NCI-H1092 (cell line): ENCODE data around the gene TNFSF13.
"Not testable (repeated sequence)": the region's sequence is repeated elsewhere in the genome, so short reads cannot be mapped to it uniquely, and the experiment has no call there.

Experiments
- DNase-seq: peaks from one replicate; lab custom pipeline; 2025; lab: John Stamatoyannopoulos, UW

The TNFSF13 gene

GRCh38 chr17:7591596-7591995, 33.0 kb downstream of the TNFSF13 start:
- DNase-seq: no peak

GRCh38 chr17:7592422-7593021, 34.0 kb downstream of the TNFSF13 start:
- no peak for DNase-seq

- DNase-seq: no peak
These were observed 34.7 kb downstream of the TNFSF13 start for GRCh38 chr17:7593296-7593695.

- DNase-seq: not testable (repeated sequence)
These were observed 39.0 kb downstream of the TNFSF13 start for GRCh38 chr17:7597561-7597960.

GRCh38 chr17:7606280-7606679, 47.7 kb downstream of the TNFSF13 start:
- DNase-seq: no peak

- DNase-seq: no peak
These were observed 52.1 kb downstream of the TNFSF13 start for GRCh38 chr17:7610641-7611040.
